Osteoblast (primary cell): Measurements from ENCODE around the gene TDRD9. TPM values are rescaled to one million over a fixed set of nuclear protein-coding genes. Genes with fewer than 3 reads are reported as not detected.

Source experiments
- DNase-seq: peaks from one replicate; pipeline ENCODE4 v3.0.0; 2011; ENCODE audit warnings: low spot score, mixed read lengths; ENCODE audit not compliant: insufficient read length; ENCODE audit errors: missing footprints
- H2AFZ ChIP-seq: 2 replicates; pipeline ENCODE4 v1.6.0; 2011; ENCODE audit warnings: mild to moderate bottlenecking, low read length
- H3K27ac ChIP-seq: 2 replicates; pipeline ENCODE4 v1.5.1; 2011; ENCODE audit warnings: mild to moderate bottlenecking, low read depth, low read length, moderate library complexity
- H3K27me3 ChIP-seq: 2 replicates; pipeline ENCODE4 v1.6.0; 2012; ENCODE audit warnings: mild to moderate bottlenecking, control low read depth, inconsistent platforms, low read length, moderate library complexity; ENCODE audit not compliant: insufficient read depth
- H3K36me3 ChIP-seq: 2 replicates; pipeline ENCODE4 v1.5.1; 2011; ENCODE audit warnings: mild to moderate bottlenecking, low read length, control low read depth, moderate library complexity; ENCODE audit not compliant: insufficient read depth
- H3K4me1 ChIP-seq: 2 replicates; pipeline ENCODE4 v1.5.1; 2011; ENCODE audit warnings: mild to moderate bottlenecking, low read length, control low read depth, moderate library complexity; ENCODE audit not compliant: insufficient read depth
- H3K4me2 ChIP-seq: 2 replicates; pipeline ENCODE4 v1.6.0; 2011; ENCODE audit warnings: mild to moderate bottlenecking, low read length; ENCODE audit not compliant: insufficient read depth
- H3K4me3 ChIP-seq: fragments of 200-600 bp; sonication (generic); 3 replicates; pipeline ENCODE4 v1.5.1; 2012; ENCODE audit warnings: mild to moderate bottlenecking, low read length, inconsistent platforms; ENCODE audit not compliant: insufficient read depth
- H3K79me2 ChIP-seq: 2 replicates; pipeline ENCODE4 v1.6.0; 2012; ENCODE audit warnings: mild to moderate bottlenecking, low read length, control low read depth, inconsistent platforms; ENCODE audit not compliant: insufficient read depth
- H3K9me3 ChIP-seq: 2 replicates; pipeline ENCODE4 v1.5.1; 2011; ENCODE audit warnings: low read depth, low read length, control low read depth
- H4K20me1 ChIP-seq: 2 replicates; pipeline ENCODE4 v1.6.0; 2012; ENCODE audit warnings: mild to moderate bottlenecking, low read length, control low read depth; ENCODE audit not compliant: insufficient read depth
- CTCF ChIP-seq: IDR thresholded peaks from 2 replicates; pipeline ENCODE4 v1.5.1; 2011; ENCODE audit warnings: mild to moderate bottlenecking, low read depth, low read length, moderate library complexity; ENCODE audit errors: extremely low read depth
- total RNA-seq: library from RNA; depleted of rRNA; stranded (reverse); fragments of >200 nt; gene quantifications from 2 replicates; pipeline ENCODE4 v1.2.3, GENCODE V29; 2012

The TDRD9 gene
- total RNA-seq, 1 donor, result 1.1 TPM

- Histone ChIP-seq H3K4me3 (no peak overlapping the region), H3K4me2 (no peak overlapping the region), H3K27me3 (no peaks in the 10 kb centered on the region), H2AFZ (no peak overlapping the region), H3K79me2 (no peaks in the 10 kb centered on the region), H3K9me3 (no peaks in the 10 kb centered on the region), H4K20me1 (no peaks in the 10 kb centered on the region), H3K36me3 (no peaks in the 10 kb centered on the region), H3K4me1 (no peaks in the 10 kb centered on the region), H3K27ac (no peak overlapping the region)
- no peak for DNase-seq
- TF ChIP-seq CTCF, result no peak
Observed at GRCh38 chr14:104039214-104039613, 111.0 kb downstream of the TDRD9 start.

- DNase-seq, result no peak
Observed at GRCh38 chr14:104040539-104040938, 112.3 kb downstream of the TDRD9 start.

GRCh38 chr14:104041430-104042104, 113.3 kb downstream of the TDRD9 start:
- Histone ChIP-seq H3K4me1 (no peaks in the 10 kb centered on the region), H3K4me2 (no peak overlapping the region), H4K20me1 (no peaks in the 10 kb centered on the region), H3K9me3 (no peaks in the 10 kb centered on the region), H3K36me3 (no peaks in the 10 kb centered on the region), H3K27me3 (no peaks in the 10 kb centered on the region), H3K27ac (no peak overlapping the region), H3K4me3 (no peak overlapping the region), H3K79me2 (no peaks in the 10 kb centered on the region), H2AFZ (no peak overlapping the region)
- no peak for DNase-seq
- TF ChIP-seq CTCF, result no peak

More at GRCh38 chr14:104040539-104040938, 112.3 kb downstream of the TDRD9 start:
- Histone ChIP-seq H3K4me1 (no peaks in the 10 kb centered on the region), H3K4me3 (no peak overlapping the region), H2AFZ (no peak overlapping the region), H3K27ac (no peak overlapping the region), H3K9me3 (no peaks in the 10 kb centered on the region), H3K36me3 (no peaks in the 10 kb centered on the region), H3K79me2 (no peaks in the 10 kb centered on the region), H3K4me2 (no peak overlapping the region), H3K27me3 (no peaks in the 10 kb centered on the region), H4K20me1 (no peaks in the 10 kb centered on the region)
- TF ChIP-seq CTCF, result no peak

- no peak for DNase-seq
- H3K4me2 ChIP-seq, result no peak overlapping the region
- H3K36me3 ChIP-seq, result no peaks in the 10 kb centered on the region
- no peaks in the 10 kb centered on the region for H4K20me1 ChIP-seq
- no peaks in the 10 kb centered on the region for H3K9me3 ChIP-seq
- no peaks in the 10 kb centered on the region for H3K4me1 ChIP-seq
- TF ChIP-seq CTCF, result no peak
- H3K4me3 ChIP-seq, result no peak overlapping the region
- H3K27me3 ChIP-seq, result no peaks in the 10 kb centered on the region
- no peaks in the 10 kb centered on the region for H3K79me2 ChIP-seq
- H3K27ac ChIP-seq, result no peak overlapping the region
- no peak overlapping the region for H2AFZ ChIP-seq
Observed at GRCh38 chr14:104044016-104044415, 115.8 kb downstream of the TDRD9 start.
